WTC11 (cell line): ENCODE measurements around the gene ZNF507. TPM values are rescaled to one million over a fixed set of nuclear protein-coding genes. Genes with fewer than 3 reads are reported as not detected.
A peak's percentile ranks its signal among the peaks of the same experiment; 100 is the strongest.

Experiments
- ATAC-seq: fragments of 200-7000 bp; cut with Tn5 transposase; 2 replicates; pipeline ENCODE4 v1.10.0; 2021; ENCODE audit warnings: mild to moderate bottlenecking, moderate library complexity
- CTCF ChIA-PET: fragments of 300-600 bp; sonication (Branson Sonifier 250); formaldehyde crosslinking; loops from one replicate; lab custom pipeline; 2021; ENCODE audit warnings: antibody characterized with exemption; lab: Charles Lee
- POLR2A ChIA-PET: fragments of 350-600 bp; sonication (Branson Sonifier 250); formaldehyde crosslinking; loops from one replicate; lab custom pipeline; 2021; ENCODE audit warnings: antibody characterized with exemption; lab: Charles Lee
- DNase-seq: peaks from one replicate; pipeline ENCODE4 v3.0.0; 2021; ENCODE audit warnings: low spot score
- H3K27ac Mint-ChIP-seq: 2 replicates; pipeline ENCODE4 v1.8.0; 2021; ENCODE audit warnings: mixed read lengths
- H3K27me3 Mint-ChIP-seq: 2 replicates; pipeline ENCODE4 v1.8.0; 2021; ENCODE audit warnings: low read depth, mild to moderate bottlenecking, moderate library complexity, mixed read lengths
- H3K36me3 Mint-ChIP-seq: 2 replicates; pipeline ENCODE4 v1.8.0; 2021; ENCODE audit warnings: mixed read lengths
- H3K4me1 Mint-ChIP-seq: 2 replicates; pipeline ENCODE4 v1.8.0; 2022; ENCODE audit warnings: mixed read lengths
- H3K4me3 Mint-ChIP-seq: 2 replicates; pipeline ENCODE4 v1.8.0; 2021; ENCODE audit warnings: mild to moderate bottlenecking, moderate library complexity, mixed read lengths
- H3K9me3 Mint-ChIP-seq: 2 replicates; pipeline ENCODE4 v1.8.0; 2021; ENCODE audit warnings: mixed read lengths
- ATF3 ChIP-seq: sonication (generic); formaldehyde crosslinking; conservative IDR thresholded peaks from 2 replicates; pipeline ENCODE4 v1.8.1; 2022; ENCODE audit warnings: mild to moderate bottlenecking, missing genetic modification reagents
- CREM ChIP-seq: sonication (generic); formaldehyde crosslinking; IDR thresholded peaks from 2 replicates; pipeline ENCODE4 v1.8.1; 2022; ENCODE audit warnings: mild to moderate bottlenecking, missing genetic modification reagents, moderate library complexity
- ERG ChIP-seq: fragments of 250-450 bp; sonication (Bioruptor Pico); IDR thresholded peaks from 2 replicates; pipeline ENCODE4 v1.8.0; 2021; ENCODE audit warnings: mild to moderate bottlenecking
- ETV6 ChIP-seq: sonication (generic); formaldehyde crosslinking; IDR thresholded peaks from 2 replicates; pipeline ENCODE4 v1.8.1; 2022; ENCODE audit warnings: mild to moderate bottlenecking, missing genetic modification reagents
- HMGA2 ChIP-seq: fragments of 250-450 bp; sonication (Bioruptor Pico); IDR thresholded peaks from 2 replicates; pipeline ENCODE4 v1.4.0; 2021; ENCODE audit warnings: mild to moderate bottlenecking, moderate library complexity
- HMGXB4 ChIP-seq: sonication (generic); formaldehyde crosslinking; IDR thresholded peaks from 2 replicates; pipeline ENCODE4 v1.8.1; 2023; ENCODE audit warnings: mild to moderate bottlenecking, moderate library complexity, missing genetic modification reagents
- JUN ChIP-seq: sonication (generic); formaldehyde crosslinking; IDR thresholded peaks from 2 replicates; pipeline ENCODE4 v1.8.0; 2023; ENCODE audit warnings: mild to moderate bottlenecking, missing genetic modification reagents
- MLX ChIP-seq: sonication (generic); formaldehyde crosslinking; IDR thresholded peaks from 2 replicates; pipeline ENCODE4 v1.8.1; 2023; ENCODE audit warnings: mild to moderate bottlenecking, missing genetic modification reagents, moderate library complexity
- MYBL2 ChIP-seq: sonication (generic); formaldehyde crosslinking; IDR thresholded peaks from 2 replicates; pipeline ENCODE4 v1.8.1; 2023; ENCODE audit warnings: mild to moderate bottlenecking, moderate library complexity, missing genetic modification reagents
- NFATC4 ChIP-seq: fragments of 250-450 bp; sonication (Bioruptor Pico); IDR thresholded peaks from 2 replicates; pipeline ENCODE4 v1.9.0; 2021; ENCODE audit warnings: mild to moderate bottlenecking
- NFYB ChIP-seq: sonication (generic); formaldehyde crosslinking; conservative IDR thresholded peaks from 2 replicates; pipeline ENCODE4 v1.8.0; 2022; ENCODE audit warnings: low read depth, missing genetic modification reagents
- SMAD4 ChIP-seq: sonication (generic); formaldehyde crosslinking; IDR thresholded peaks from 2 replicates; pipeline ENCODE4 v1.8.0; 2022; ENCODE audit warnings: mild to moderate bottlenecking, missing genetic modification reagents
- TCF7 ChIP-seq: sonication (generic); formaldehyde crosslinking; IDR thresholded peaks from 2 replicates; pipeline ENCODE4 v1.8.0; 2022; ENCODE audit warnings: mild to moderate bottlenecking, low read depth, missing genetic modification reagents, moderate library complexity
- TP53 ChIP-seq: sonication (generic); formaldehyde crosslinking; IDR thresholded peaks from 2 replicates; pipeline ENCODE4 v1.8.1; 2023; ENCODE audit warnings: mild to moderate bottlenecking, missing genetic modification reagents
- ZBTB21 ChIP-seq: sonication (generic); formaldehyde crosslinking; IDR thresholded peaks from 2 replicates; pipeline ENCODE4 v1.8.1; 2023; ENCODE audit warnings: mild to moderate bottlenecking, missing genetic modification reagents, borderline replicate concordance
- ZNF281 ChIP-seq: sonication (generic); formaldehyde crosslinking; IDR thresholded peaks from 2 replicates; pipeline ENCODE4 v1.8.0; 2023; ENCODE audit warnings: mild to moderate bottlenecking, missing genetic modification reagents
- ZNF317 ChIP-seq: sonication (generic); formaldehyde crosslinking; IDR thresholded peaks from 2 replicates; pipeline ENCODE4 v1.8.1; 2023; ENCODE audit warnings: low read depth, mild to moderate bottlenecking, moderate library complexity, missing genetic modification reagents, borderline replicate concordance
- ZNF416 ChIP-seq: fragments of 250-450 bp; sonication (Bioruptor Pico); IDR thresholded peaks from 2 replicates; pipeline ENCODE4 v1.9.0; 2021; ENCODE audit warnings: mild to moderate bottlenecking, inconsistent platforms
- ZNF423 ChIP-seq: fragments of 250-450 bp; sonication (Bioruptor Pico); IDR thresholded peaks from 2 replicates; pipeline ENCODE4 v2.1.2; 2022; ENCODE audit warnings: mild to moderate bottlenecking, moderate library complexity
- total RNA-seq: library from RNA; stranded (reverse); gene quantifications from 3 replicates; pipeline ENCODE4 v1.2.3, GENCODE V29; 2021

ZNF507 gene
- total RNA-seq, 1 experiment from 2014 or later: 27.6 TPM

GRCh38 chr19:32396046-32396652, 50.7 kb downstream of the ZNF507 start (continued):
- TF ChIP-seq MLX (CRISPR knock-in tag): no peak
- TF ChIP-seq ETV6 (CRISPR knock-in tag): no peak
- no peak for TF ChIP-seq NFATC4 (CRISPR knock-in tag)

GRCh38 chr19:32397671-32398101, 52.3 kb downstream of the ZNF507 start:
- POLR2A ChIA-PET: no interaction called here
- Mint-ChIP-seq H3K4me3 (no peak overlapping the region), H3K4me1 (no peaks in the 10 kb centered on the region), H3K27ac (peak overlapping the region; percentile 63), H3K36me3 (no peaks in the 10 kb centered on the region), H3K27me3 (no peaks in the 10 kb centered on the region), H3K9me3 (no peaks in the 10 kb centered on the region)
- ATAC-seq (no peak), DNase-seq (no peak)
- TF ChIP-seq HMGXB4 (CRISPR knock-in tag) (no peak), ZBTB21 (CRISPR knock-in tag) (no peak), JUN (CRISPR knock-in tag) (no peak), SMAD4 (CRISPR knock-in tag) (no peak), ZNF416 (CRISPR knock-in tag) (no peak), HMGA2 (CRISPR knock-in tag) (no peak), CREM (CRISPR knock-in tag) (no peak), ZNF423 (CRISPR knock-in tag) (no peak), NFYB (CRISPR knock-in tag) (no peak), TP53 (CRISPR knock-in tag) (no peak), ZNF317 (CRISPR knock-in tag) (no peak), MLX (CRISPR knock-in tag) (no peak), MYBL2 (CRISPR knock-in tag) (no peak), TCF7 (no peak), ZNF281 (CRISPR knock-in tag) (no peak), NFATC4 (CRISPR knock-in tag) (no peak), ERG (CRISPR knock-in tag) (no peak), ATF3 (CRISPR knock-in tag) (no peak)
- CTCF ChIA-PET: no interaction called here
